ENCODE results near the gene PTPRN2. TPM values are rescaled to one million over a fixed set of nuclear protein-coding genes. Genes with fewer than 3 reads are reported as not detected.
A peak's percentile ranks its signal among the peaks of the same experiment; 100 is the strongest.

Gene PTPRN2
- polyA plus RNA-seq, 4 donors, result 1.6 to 11.7 (median 4.0) TPM

GRCh38 chr7:158576050-158576762 is 11.4 kb downstream of the PTPRN2 start:
- peaks cover 0 to 19% of the 10 kb centered on the region in 2 donors for H3K9me3 ChIP-seq (ENCODE audit: control insufficient read depth in 2 of 2, insufficient read depth in 1 of 2, low read depth in 1 of 2, low read length in 1 of 2)
- H3K4me1 ChIP-seq (ENCODE audit: control insufficient read depth in 3 of 3, insufficient read depth in 2 of 3, low read depth in 1 of 3, low read length in 2 of 3), result peaks cover 0 to 4% (median 0%) of the 10 kb centered on the region in 3 donors
- H3K4me3 ChIP-seq (ENCODE audit: low read depth in 1 of 3, low read length in 3 of 3), result no peak overlapping the region
- WGBS, 3 donors, result 80 to 86% (median 85%) methylated on average over 11 of the region's 11 CpGs
- H3K27me3 ChIP-seq (ENCODE audit: control insufficient read depth in 3 of 3, insufficient read depth in 3 of 3, low read length in 3 of 3), result peaks cover 0 to 3% (median 0%) of the 10 kb centered on the region in 3 donors
- peaks cover 0 to 2% (median 0%) of the 10 kb centered on the region in 3 donors for H3K36me3 ChIP-seq (ENCODE audit: control insufficient read depth in 3 of 3, insufficient read depth in 2 of 3, low read depth in 1 of 3, low read length in 3 of 3)
- DNase-seq (no peak), FAIRE-seq (no peak)
- H3K27ac ChIP-seq (ENCODE audit: low read depth in 1 of 3, low read length in 2 of 3), result no peak overlapping the region

GRCh38 chr7:158574308-158575036 is 13.2 kb downstream of the PTPRN2 start:
- H3K9me3 ChIP-seq (ENCODE audit: control insufficient read depth in 2 of 2, insufficient read depth in 1 of 2, low read depth in 1 of 2, low read length in 1 of 2), result peaks cover 0 to 2% of the 10 kb centered on the region in 2 donors
- DNase-seq (no peak), FAIRE-seq (no peak)
- no peak overlapping the region for H3K4me3 ChIP-seq (ENCODE audit: low read depth in 1 of 3, low read length in 3 of 3)
- H3K27ac ChIP-seq (ENCODE audit: low read depth in 1 of 3, low read length in 2 of 3), result no peak overlapping the region
- H3K27me3 ChIP-seq (ENCODE audit: control insufficient read depth in 3 of 3, insufficient read depth in 3 of 3, low read length in 3 of 3), result peaks cover 5 to 13% (median 6%) of the 10 kb centered on the region in 3 donors
- 85 to 92% (median 88%) methylated on average over 8 of the region's 8 CpGs for WGBS, 3 donors
- no peaks in the 10 kb centered on the region for H3K4me1 ChIP-seq (ENCODE audit: control insufficient read depth in 3 of 3, insufficient read depth in 2 of 3, low read depth in 1 of 3, low read length in 2 of 3)
- peaks cover 0 to 2% (median 0%) of the 10 kb centered on the region in 3 donors for H3K36me3 ChIP-seq (ENCODE audit: control insufficient read depth in 3 of 3, insufficient read depth in 2 of 3, low read depth in 1 of 3, low read length in 3 of 3)

- no peak for DNase-seq
- H3K4me1 ChIP-seq (ENCODE audit: control insufficient read depth in 3 of 3, insufficient read depth in 2 of 3, low read depth in 1 of 3, low read length in 2 of 3), result no peaks in the 10 kb centered on the region
- H3K36me3 ChIP-seq (ENCODE audit: control insufficient read depth in 3 of 3, insufficient read depth in 2 of 3, low read depth in 1 of 3, low read length in 3 of 3), result peaks cover 0 to 2% (median 0%) of the 10 kb centered on the region in 3 donors
- FAIRE-seq, result no peak
- H3K27me3 ChIP-seq (ENCODE audit: control insufficient read depth in 3 of 3, insufficient read depth in 3 of 3, low read length in 3 of 3), result peaks cover 5 to 20% (median 11%) of the 10 kb centered on the region in 3 donors
- 58 to 77% (median 60%) methylated on average over 4 of the region's 4 CpGs for WGBS, 3 donors
- H3K9me3 ChIP-seq (ENCODE audit: control insufficient read depth in 2 of 2, insufficient read depth in 1 of 2, low read depth in 1 of 2, low read length in 1 of 2), result no peaks in the 10 kb centered on the region
- H3K4me3 ChIP-seq (ENCODE audit: low read depth in 1 of 3, low read length in 3 of 3), result no peak overlapping the region
- H3K27ac ChIP-seq (ENCODE audit: low read depth in 1 of 3, low read length in 2 of 3), result no peak overlapping the region
These were observed 14.3 kb downstream of the PTPRN2 start for GRCh38 chr7:158573310-158573709.

GRCh38 chr7:158572000-158572828 is 15.4 kb downstream of the PTPRN2 start:
- Histone ChIP-seq H3K9me3 (ENCODE audit: control insufficient read depth in 2 of 2, insufficient read depth in 1 of 2, low read depth in 1 of 2, low read length in 1 of 2) (no peaks in the 10 kb centered on the region), H3K4me1 (ENCODE audit: control insufficient read depth in 3 of 3, insufficient read depth in 2 of 3, low read depth in 1 of 3, low read length in 2 of 3) (no peaks in the 10 kb centered on the region), H3K36me3 (ENCODE audit: control insufficient read depth in 3 of 3, insufficient read depth in 2 of 3, low read depth in 1 of 3, low read length in 3 of 3) (no peaks in the 10 kb centered on the region), H3K4me3 (ENCODE audit: low read depth in 1 of 3, low read length in 3 of 3) (no peak overlapping the region), H3K27me3 (ENCODE audit: control insufficient read depth in 3 of 3, insufficient read depth in 3 of 3, low read length in 3 of 3) (peaks cover 5 to 21% (median 11%) of the 10 kb centered on the region in 3 donors), H3K27ac (ENCODE audit: low read depth in 1 of 3, low read length in 2 of 3) (no peak overlapping the region)
- DNase-seq (peak in 1 of 2 donors; percentile 24), FAIRE-seq (no peak)
- 15 to 36% (median 19%) methylated on average over 7 of the region's 7 CpGs for whole genome bisulfite sequencing, 3 donors

DNA sequence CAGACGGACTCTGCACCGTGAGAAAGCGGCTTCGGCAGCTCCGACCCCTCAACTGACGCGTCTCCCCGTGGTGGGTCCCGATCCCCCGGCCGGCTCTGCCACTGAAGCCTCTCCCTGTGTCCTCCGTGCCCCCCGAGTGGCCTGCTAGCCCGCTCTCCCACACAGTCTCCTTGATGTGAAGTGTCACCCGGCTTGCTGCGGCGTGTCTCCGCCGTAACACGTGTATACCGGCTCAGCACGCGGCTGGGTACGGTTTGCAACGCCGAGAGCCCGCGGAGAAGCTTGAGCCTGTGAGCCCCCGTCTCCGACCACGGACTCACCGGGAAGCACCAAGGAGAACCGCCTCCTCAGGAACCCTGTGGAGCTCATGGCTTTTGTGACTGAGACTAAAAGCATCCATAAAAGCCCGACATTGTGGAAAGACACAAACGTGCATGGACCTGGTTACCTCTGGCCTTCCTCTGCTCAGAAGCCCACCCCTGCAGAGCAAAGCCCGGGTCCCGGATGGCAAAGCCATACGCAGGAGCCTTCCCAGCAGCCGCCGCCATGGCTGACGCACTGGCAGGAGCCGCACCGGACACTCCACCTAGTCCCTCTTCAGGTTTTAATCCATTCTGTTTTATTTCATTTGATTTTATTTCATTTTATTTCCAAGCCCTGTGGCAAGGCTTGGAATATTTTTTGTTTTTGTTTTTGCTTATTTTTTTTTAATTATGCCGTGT is 17.0 kb downstream of the PTPRN2 start:
- no peaks in the 10 kb centered on the region for H3K9me3 ChIP-seq (ENCODE audit: control insufficient read depth in 2 of 2, insufficient read depth in 1 of 2, low read depth in 1 of 2, low read length in 1 of 2)
- H3K27me3 ChIP-seq (ENCODE audit: control insufficient read depth in 3 of 3, insufficient read depth in 3 of 3, low read length in 3 of 3), result peaks cover 5 to 23% (median 11%) of the 10 kb centered on the region in 3 donors
- FAIRE-seq (no peak), DNase-seq (no peak)
- H3K4me1 ChIP-seq (ENCODE audit: control insufficient read depth in 3 of 3, insufficient read depth in 2 of 3, low read depth in 1 of 3, low read length in 2 of 3), result no peaks in the 10 kb centered on the region
- no peak overlapping the region for H3K4me3 ChIP-seq (ENCODE audit: low read depth in 1 of 3, low read length in 3 of 3)
- H3K27ac ChIP-seq (ENCODE audit: low read depth in 1 of 3, low read length in 2 of 3), result no peak overlapping the region
- 88 to 93% (median 90%) methylated on average over 44 of the region's 44 CpGs for WGBS, 3 donors
- no peaks in the 10 kb centered on the region for H3K36me3 ChIP-seq (ENCODE audit: control insufficient read depth in 3 of 3, insufficient read depth in 2 of 3, low read depth in 1 of 3, low read length in 3 of 3)

- Histone ChIP-seq H3K27ac (ENCODE audit: low read depth in 1 of 3, low read length in 2 of 3) (no peak overlapping the region), H3K36me3 (ENCODE audit: control insufficient read depth in 3 of 3, insufficient read depth in 2 of 3, low read depth in 1 of 3, low read length in 3 of 3) (no peaks in the 10 kb centered on the region), H3K4me1 (ENCODE audit: control insufficient read depth in 3 of 3, insufficient read depth in 2 of 3, low read depth in 1 of 3, low read length in 2 of 3) (no peaks in the 10 kb centered on the region), H3K9me3 (ENCODE audit: control insufficient read depth in 2 of 2, insufficient read depth in 1 of 2, low read depth in 1 of 2, low read length in 1 of 2) (no peaks in the 10 kb centered on the region), H3K27me3 (ENCODE audit: control insufficient read depth in 3 of 3, insufficient read depth in 3 of 3, low read length in 3 of 3) (peaks cover 5 to 23% (median 11%) of the 10 kb centered on the region in 3 donors), H3K4me3 (ENCODE audit: low read depth in 1 of 3, low read length in 3 of 3) (no peak overlapping the region)
- FAIRE-seq (no peak), DNase-seq (peak in 1 of 2 donors; percentile 26)
- WGBS, 3 donors, result 11 to 15% (median 12%) methylated on average over 35 to 53 of the region's 53 CpGs
These were observed 17.7 kb downstream of the PTPRN2 start for GRCh38 chr7:158569858-158570323.

DNA sequence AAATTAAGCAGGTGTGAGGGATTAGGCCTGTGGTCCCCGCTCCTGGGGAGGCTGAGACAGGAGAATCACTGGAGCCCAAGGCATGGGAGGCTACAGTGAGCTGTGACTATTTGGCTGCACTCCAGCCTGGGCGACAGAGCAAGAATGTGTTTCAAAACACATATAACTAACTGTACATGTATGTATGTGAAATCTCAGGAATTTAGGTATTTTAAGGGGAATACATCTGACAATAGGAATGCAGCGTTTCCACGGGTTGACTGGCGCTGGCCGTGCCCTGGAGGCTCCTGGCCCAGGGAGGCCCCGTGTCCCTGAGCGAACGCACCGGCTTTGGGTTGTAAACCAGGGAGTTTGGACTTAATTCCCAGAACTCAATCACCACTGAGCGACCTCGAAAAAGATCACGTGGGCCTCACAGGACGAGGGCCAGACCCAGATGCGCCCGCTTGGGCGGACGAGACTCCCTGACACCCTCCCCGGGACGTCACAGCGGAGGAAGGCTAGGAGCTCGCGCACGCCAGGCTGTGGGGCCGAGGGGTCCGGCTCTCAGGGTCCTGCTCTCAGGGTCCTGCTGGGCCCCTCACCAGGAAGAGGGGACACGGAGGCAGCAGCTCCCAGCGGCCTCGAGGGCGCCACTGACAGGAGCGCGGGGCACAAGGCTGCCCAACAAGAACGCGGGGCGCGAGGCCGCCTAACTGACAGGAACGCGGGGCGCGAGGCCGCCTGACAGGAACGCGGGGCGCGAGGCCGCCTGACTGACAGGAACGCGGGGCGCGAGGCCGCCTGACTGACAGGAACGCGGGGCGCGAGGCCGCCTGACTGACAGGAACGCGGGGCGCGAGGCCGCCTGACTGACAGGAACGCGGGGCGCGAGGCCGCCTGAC is 18.4 kb downstream of the PTPRN2 start:
- Histone ChIP-seq H3K9me3 (ENCODE audit: control insufficient read depth in 2 of 2, insufficient read depth in 1 of 2, low read depth in 1 of 2, low read length in 1 of 2) (no peaks in the 10 kb centered on the region), H3K36me3 (ENCODE audit: control insufficient read depth in 3 of 3, insufficient read depth in 2 of 3, low read depth in 1 of 3, low read length in 3 of 3) (no peaks in the 10 kb centered on the region), H3K4me3 (ENCODE audit: low read depth in 1 of 3, low read length in 3 of 3) (no peak overlapping the region), H3K4me1 (ENCODE audit: control insufficient read depth in 3 of 3, insufficient read depth in 2 of 3, low read depth in 1 of 3, low read length in 2 of 3) (no peaks in the 10 kb centered on the region), H3K27ac (ENCODE audit: low read depth in 1 of 3, low read length in 2 of 3) (no peak overlapping the region), H3K27me3 (ENCODE audit: control insufficient read depth in 3 of 3, insufficient read depth in 3 of 3, low read length in 3 of 3) (peaks cover 5 to 23% (median 11%) of the 10 kb centered on the region in 3 donors)
- no peak for DNase-seq
- FAIRE-seq, result no peak
- 56 to 69% (median 62%) methylated on average over 41 to 63 of the region's 67 CpGs for WGBS, 3 donors
